ENCODE measurements around the gene HHAT.

DNA sequence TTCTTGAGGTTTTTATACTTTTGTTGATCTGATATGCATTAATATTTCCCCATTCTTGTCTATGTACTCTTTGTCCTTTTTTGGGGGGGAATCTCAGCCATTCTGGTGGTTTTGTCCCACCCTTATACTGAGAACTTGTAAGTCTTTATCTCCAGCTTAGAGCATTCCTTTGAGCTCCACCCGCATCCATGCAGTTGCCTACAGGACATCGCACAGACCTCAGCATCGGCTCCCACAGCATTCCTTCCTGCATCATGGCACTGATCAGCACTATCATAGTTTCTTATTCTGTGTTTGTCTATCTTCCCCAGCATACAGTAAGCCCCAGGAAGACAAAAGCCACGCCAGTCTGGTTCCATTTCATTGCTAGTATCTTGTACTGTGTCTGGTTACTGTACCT is 33.0 kb downstream of the HHAT start:
- TF ChIP-seq, protein P1, sequence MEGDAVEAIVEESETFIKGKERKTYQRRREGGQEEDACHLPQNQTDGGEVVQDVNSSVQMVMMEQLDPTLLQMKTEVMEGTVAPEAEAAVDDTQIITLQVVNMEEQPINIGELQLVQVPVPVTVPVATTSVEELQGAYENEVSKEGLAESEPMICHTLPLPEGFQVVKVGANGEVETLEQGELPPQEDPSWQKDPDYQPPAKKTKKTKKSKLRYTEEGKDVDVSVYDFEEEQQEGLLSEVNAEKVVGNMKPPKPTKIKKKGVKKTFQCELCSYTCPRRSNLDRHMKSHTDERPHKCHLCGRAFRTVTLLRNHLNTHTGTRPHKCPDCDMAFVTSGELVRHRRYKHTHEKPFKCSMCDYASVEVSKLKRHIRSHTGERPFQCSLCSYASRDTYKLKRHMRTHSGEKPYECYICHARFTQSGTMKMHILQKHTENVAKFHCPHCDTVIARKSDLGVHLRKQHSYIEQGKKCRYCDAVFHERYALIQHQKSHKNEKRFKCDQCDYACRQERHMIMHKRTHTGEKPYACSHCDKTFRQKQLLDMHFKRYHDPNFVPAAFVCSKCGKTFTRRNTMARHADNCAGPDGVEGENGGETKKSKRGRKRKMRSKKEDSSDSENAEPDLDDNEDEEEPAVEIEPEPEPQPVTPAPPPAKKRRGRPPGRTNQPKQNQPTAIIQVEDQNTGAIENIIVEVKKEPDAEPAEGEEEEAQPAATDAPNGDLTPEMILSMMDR (IDR thresholded peaks at IDR 0.05) = no peak
- TF ChIP-seq MAZ (IDR thresholded peaks at IDR 0.05; ENCODE audit: borderline replicate concordance, low read depth, low read length) = no peak
